Islet of Langerhans (tissue), 1 donor: ENCODE data around the gene DDX20.
"Not testable (repeated sequence)": the region's sequence is repeated elsewhere in the genome, so short reads cannot be mapped to it uniquely, and the experiment has no call there.

Source experiments
- FAIRE-seq: peaks from one replicate; lab custom pipeline; 2011; peaks lifted over from hg19 to GRCh38; lab: Jason Lieb, UNC

The DDX20 gene

DNA sequence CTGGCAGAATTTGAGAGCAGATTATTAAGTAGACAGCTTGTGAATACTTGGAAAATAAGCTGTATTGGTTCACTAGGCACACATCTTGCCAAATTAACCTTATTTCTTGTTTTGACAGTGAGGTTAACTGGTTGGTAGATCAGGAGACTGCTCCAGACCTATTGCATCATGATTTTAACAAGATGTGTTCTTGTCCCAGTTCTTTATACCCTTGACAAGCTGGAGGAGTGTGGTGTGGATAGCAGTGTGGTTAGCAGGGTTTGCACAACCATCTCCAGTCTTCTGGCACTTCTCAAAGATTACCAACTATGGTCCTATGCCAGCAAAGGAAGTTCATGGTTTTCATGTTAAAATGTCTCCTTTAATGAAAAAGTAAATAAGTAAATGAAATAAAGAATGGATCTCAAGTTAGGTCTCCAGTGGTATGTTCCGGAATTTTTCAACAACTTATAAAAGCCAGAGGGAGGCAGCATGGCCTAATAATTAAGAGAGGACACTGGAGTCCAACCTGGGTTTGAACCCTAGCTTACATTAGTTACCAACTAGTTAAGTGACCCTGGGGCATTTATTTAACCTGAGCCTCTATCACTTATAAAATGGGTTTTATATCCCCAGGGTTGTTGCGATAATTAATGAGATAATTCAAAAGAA, 34.1 kb downstream of the DDX20 start:
- FAIRE-seq: no peak

DNA sequence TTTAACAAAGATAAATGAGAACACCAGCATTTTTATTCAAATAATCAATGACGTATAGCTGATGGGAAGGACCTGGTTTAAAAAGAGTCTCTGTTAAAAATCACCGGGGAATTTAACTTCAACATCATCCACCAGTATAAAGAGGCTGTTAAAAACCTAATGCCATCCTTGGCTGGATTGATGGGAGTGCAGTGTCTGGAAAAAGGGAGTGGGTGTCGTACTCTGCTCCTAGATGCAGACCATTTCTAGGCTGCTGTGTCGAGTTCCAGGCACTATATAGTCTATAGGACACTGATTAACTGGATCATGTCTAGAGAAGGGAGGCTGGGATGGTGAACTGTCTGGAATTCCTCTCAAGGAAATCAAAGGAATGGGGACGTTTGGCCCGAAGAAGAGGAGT, 36.1 kb downstream of the DDX20 start:
- FAIRE-seq: no peak

DNA sequence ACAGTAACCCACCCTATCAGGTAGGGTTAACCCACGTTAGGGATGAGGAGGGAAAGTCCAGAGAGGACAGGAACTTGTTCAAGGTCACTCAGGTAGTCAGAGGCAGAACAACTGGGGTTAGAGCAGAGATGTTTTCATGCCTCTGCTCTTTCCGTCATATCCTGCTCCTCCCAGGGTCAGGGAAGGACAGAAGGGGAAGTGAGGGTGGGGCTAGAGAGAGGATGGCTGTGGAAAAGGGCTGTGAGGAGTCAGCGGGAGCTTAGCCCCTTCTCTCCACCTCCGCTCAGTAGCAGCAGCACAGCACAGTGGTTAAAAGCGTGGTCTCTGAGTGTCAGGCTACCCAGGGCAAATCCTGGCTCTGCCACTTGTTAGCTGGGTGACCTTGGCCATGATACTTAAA, 36.5 kb downstream of the DDX20 start:
- FAIRE-seq: no peak

DNA sequence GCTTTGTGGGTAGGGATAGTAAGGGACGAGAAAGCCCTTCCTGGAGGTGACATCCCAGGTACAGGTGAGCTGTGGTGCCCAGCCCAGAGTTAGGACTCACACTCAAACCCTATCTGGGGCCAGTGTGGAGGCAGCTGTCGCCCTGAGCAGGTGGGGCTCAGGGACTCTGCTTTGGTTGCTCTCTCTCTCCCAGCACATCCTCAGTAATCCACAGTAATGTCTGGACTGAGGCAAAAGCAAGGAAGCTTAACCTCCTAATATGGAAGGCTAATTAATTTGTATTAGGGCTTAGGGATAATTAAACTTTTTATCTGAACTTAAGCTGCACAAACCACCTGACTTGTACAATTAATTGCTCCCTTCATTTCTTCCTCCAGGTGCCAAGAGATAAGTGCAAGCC, 38.2 kb downstream of the DDX20 start:
- FAIRE-seq: no peak

DNA sequence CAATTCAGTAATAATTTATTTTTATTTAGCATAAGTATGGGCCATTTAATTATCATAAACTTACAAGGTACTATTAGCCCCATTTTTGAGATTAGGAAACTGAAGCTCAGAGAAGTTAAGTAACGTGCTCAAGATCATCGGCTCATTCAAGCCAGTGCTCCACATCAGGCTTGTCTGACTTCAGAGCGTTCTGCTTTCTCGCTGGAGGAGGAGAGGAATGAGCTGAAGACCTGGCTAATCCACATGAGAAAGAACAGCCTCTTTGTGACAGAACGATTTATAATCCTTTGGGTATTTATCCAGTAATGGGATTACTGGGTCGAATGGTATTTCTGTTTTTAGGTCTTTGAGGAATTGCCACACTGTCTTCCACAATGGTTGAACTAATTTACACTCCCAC, 39.7 kb downstream of the DDX20 start:
- FAIRE-seq: no peak

DNA sequence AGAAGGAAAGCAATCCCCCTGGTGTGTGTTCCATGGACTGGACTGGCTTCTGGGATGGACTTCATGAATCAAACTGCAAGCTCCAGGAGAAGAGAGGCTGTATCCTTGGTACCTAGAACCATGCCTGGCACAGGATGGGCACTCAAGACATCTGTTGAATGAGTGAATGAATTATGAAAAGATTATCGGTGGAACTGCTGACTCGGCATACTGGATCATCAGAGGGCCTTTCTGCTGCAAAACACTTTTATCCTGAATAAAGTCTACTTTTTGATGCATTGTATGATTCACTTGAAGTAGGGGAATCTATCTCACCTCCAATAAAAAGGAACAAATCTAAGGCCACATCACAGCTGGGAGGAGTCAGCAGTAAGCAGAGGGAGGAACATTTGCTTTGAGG, 42.9 kb downstream of the DDX20 start:
- FAIRE-seq: no peak

DNA sequence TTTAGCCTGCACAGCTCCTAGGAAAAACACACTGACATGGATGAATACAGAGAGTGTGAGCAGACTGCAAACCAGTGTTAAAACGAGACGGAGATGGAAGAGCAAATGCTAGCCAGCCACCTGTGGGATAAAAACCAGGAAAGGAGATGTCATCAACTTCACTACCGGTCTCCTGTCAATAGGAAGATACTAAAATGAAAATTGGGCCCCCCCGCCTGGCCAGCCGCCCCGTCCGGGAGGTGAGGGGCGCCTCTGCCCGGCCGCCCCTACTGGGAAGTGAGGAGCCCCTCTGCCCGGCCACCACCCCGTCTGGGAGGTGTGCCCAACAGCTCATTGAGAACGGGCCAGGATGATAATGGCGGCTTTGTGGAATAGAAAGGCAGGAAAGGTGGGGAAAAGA, 44.0 kb downstream of the DDX20 start:
- FAIRE-seq: not testable (repeated sequence)

DNA sequence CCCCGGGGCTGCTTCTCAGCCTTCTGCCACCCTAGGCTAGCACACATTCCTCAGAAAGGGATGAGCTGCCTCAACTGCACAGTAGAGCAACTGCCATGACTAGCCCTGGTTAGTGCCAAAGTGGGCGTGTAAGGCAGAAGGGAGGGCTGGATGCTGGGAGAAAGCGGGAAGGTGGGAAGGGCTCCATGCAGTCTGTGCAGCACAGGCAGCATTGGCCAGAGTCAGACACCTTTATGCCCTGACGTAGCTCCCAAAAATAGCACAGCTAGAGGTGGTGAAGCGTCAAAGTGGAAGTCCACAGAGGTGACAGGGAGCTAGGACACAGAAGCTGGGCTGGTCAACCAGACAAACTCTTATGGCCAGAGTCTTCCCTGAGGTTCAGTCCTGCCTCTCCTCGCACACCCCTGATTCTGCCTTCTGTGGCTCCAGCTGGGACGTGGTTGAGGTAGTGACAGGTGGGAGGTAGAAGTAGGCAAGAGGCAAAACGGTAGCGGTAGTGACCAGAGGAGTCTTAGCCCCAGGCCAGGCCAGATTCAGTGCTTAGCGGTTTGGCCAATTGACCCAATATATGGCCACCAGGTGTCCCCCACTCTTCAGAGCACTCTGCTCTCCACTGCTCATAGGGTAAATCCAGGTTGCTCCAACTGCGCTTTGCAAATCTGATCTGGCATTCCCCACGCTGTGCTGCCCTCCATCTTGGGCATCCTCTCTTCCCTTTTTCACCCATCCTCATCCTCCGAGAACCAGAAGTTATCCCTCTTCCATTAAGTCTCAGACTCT, 45.6 kb downstream of the DDX20 start:
- FAIRE-seq: no peak

DNA sequence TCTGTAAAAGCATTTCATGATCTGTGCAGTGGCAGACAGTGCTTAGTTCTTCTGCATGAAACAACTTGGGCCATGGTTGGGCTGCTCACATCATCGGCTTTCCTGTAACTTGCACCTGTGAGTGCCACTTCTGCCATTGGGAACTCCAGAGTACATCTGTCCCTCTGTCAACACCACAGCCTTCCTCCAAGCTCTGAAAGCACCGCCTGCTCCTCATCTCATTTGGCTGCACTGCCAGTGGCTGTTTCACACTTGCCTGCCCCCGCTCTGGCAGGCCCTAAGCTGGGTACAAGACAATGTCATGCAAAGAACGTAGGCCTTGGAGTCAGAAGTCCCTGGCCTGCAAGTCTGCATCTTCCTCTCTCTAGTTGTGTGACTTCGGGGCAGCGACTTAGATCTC, 46.4 kb downstream of the DDX20 start:
- no peak for FAIRE-seq

DNA sequence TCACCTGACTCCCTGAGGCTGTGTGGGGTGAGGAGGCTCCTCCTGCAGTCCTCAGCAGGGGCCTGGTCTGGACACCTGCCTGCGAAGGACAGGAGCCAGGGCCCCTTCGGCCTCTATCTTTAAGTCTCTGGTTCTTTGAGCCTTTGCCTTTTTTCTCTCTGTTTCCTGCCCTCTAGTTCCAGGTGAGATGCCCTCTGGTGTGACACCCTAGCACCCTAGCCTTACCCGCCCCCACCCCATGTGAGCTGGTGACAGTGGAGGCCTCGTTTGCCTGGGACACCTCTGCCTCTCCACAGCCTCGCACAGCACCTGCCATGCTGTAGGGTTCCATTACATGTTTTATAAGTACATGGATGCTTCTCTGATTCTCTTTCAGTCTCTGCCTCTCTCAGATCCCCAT, 47.3 kb downstream of the DDX20 start:
- no peak for FAIRE-seq

DNA sequence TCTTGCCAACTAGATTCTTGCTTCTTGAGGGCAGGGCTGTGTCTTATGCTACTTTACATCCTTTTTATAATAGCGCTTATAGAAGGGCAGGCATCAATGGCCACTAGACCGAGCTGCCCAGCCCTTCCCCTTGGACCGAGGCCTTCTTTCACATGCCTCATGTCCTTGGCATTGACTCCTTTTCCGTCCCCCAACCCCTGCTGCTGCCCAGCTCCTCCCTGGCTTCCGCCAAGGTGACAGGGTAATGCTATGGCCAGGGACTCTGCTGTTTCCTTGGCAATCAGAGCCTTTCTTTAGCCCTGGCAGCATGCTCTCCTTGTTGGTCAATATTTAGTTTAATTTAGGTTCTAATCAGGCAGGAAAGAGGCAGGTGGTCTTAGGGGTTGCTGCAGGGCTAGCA, 48.2 kb downstream of the DDX20 start:
- FAIRE-seq: no peak

DNA sequence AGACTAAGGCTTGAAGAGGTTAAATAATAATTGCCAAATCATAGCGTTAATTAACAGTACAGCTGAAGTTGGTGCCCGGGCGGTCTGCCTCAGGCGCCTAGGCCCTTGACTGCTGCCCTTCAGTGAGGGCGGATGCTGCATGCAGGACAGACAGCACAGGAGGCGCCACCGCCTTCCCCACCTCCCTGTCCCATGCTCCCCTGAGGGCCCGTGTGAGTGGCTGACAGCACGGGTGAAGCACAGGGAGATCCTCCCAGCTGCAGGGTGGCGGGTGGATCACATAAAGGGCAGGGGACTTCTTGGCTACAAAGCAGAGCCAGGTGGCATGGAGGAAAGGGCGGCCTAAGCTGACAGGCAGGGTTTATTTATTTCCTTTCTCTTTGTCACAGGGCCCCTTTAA, 49.1 kb downstream of the DDX20 start:
- FAIRE-seq: no peak

DNA sequence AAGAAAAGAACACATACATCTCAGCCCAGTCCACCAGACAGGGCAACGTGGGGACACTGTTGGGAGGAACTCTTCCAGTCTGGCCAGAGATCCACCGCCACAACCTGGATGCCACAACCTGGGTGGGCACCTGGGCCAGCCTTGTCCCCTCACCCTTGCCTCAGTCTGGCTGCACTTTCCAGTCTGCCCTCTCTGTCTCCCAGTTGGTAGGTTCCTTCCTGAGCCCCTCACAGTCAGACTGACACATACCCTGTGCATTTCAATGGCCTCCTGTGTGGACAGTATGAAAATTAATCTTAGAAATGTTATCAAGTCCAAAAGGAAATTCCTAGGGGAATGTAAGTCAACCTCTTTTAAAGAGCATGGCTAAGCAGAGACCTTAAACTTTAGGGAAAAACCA, 49.5 kb downstream of the DDX20 start:
- no peak for FAIRE-seq

DNA sequence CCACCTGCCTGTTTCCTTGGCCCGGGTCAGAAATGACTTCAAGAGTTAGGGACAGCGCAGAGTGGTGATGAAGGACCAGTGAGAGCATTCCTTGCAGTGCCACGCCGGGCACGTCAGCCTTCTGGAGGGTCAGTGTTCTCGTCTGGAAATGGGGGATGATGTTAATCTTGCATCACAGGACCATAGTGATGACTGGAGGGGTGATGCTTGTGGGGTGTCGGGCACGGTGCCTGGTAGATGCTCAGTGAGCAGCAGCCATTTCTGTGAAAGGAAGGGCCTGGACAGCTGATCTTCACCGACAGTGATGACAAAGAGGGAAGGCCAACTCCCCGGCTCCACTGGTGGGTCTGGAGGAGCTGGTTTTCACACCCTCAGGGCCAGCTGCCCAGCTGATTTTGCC, 56.2 kb downstream of the DDX20 start:
- FAIRE-seq: no peak

DNA sequence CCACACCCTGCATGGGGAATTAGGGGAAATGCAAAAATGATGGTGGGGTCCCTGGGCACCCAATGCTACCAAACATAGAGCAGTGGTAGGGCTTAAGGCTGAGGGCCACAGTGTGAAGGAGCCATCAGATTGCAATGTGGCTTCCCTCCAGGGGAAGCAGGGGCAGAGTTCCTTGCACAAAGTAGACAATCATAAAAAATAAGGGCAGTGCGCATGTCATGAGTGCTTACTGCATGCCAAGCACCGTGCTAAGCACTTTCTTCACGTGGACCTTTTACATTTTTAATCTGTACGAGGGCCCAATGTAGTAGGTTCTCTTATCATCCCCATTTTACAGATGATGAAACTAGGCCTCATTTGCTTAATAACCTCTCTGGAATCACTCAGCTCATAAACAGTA, 56.6 kb downstream of the DDX20 start:
- no peak for FAIRE-seq

DNA sequence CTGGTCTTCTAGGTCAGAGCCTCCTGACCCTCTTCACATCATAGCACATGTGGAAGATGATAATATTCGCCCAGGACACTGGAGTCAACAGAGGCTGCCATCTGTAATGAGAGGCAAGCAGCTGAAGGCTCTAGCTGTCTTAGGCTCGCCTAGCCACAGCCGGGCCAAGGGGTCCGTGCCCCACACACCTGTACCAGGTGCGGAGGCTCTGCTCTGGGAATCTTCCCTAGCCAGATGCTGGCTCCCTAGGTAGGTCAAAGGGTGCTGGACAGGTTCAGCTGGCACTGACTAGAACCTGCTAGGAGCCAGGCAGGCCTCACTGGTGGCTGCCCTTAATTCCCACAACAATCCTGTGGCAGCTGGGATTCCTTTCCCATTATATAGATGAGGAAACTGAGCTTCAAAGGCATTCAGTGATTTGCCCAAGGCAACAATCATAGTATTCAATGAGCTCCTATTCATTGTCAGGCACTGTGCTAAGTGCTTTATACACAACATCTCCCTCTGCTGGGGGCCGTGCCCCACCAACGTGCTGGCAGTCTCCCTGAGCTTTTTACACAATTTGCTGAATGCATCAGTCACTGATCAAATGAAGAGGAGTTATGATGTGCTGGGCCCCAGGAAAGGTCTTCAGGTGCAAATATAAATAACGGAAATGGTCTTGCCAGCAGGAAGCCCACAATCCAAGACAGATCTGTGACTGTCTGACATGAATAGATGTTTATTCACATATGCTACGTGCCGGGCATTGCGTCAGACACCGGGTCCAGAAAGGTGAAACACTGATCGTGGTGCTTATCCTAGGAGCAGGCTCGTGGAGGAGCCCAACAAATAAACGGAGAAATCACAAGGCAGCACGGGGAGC, 58.0 kb downstream of the DDX20 start:
- FAIRE-seq: no peak

DNA sequence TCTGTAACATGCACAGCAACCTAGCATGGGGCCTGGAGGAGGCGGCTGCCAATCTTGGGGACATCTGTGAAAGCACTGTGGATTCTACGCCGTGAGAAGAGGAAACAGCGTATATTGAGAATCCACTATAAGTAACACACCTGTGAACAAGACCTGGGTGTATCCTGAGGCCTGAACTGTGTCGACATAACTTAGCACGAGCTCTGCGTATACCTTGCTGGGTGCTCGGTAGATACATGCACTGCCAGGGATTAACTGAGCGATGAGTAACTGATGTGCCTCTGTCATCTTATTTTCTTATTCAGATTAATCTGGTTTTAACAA, 58.6 kb downstream of the DDX20 start:
- FAIRE-seq: no peak

DNA sequence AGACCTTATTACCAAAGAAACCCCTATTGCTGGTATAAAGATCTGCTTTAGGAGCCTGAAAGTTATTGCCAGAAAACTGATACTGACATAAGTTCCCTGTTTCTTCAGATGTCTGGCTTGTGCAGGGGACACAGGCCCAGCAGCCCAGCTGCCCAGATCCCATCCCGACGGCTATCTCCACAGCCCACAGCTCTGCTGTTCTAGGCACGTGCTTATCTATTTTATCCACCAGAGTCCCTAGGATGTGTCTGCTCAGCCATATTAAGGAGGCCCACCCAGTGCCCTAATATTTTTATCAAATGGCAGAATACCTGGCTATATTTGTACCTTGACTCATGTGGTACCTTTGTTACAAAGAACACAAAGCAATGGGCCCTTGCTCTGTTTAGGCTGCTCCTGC, 58.9 kb downstream of the DDX20 start:
- FAIRE-seq: no peak
